HK-2 (cell line): ENCODE measurements around the gene ASXL2.
"Not testable (repeated sequence)": the region's sequence is repeated elsewhere in the genome, so short reads cannot be mapped to it uniquely, and the experiment has no call there.

Experiments used
- DNase-seq: peaks from one replicate; pipeline ENCODE4 v3.0.0-alpha.2; 2018; ENCODE audit not compliant: unreplicated experiment

Gene ASXL2

DNA sequence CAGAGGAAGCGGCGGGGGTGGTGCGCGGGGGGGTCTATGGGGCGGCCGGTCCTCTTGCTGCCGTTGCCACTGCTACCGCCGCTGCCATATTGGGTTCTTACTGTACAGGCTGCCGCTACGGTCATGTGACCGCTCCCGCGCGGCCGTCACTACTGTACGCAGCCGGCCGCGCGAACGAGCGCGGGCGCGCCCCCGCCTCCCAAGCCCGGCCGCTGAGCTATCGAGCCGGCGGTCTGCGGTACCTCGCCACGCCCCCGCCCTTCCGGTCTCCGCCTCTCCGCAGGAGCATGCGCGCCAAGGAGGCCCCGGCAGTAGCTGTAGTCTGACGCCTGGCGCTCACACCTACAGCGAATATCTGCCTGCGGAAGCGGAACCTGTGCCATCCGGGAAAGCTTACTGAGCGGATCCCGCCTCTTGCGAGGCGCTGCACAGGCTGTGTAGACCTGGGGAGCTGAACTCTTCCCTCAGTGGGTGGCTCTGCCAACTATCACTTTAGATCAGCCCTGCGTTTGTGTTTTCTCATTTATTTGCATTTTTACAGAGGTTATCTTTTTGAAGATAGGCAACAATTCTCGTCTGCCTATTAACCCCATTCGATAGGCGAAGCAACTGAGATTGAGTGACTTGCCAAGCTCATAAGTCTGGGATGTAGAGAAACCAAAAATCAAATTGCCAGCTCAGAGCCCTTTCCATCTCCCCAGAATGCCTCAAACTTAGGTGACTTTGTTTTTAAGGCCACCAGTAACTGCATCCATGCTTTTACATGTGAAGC is at the start of gene ASXL2:
Gene ASXL2 (minus strand): TSS at position 127 of the 772 bp plus-strand sequence. CDS start 265 bp downstream, outside the sequence.
- DNase-seq = peak; percentile 98

DNA sequence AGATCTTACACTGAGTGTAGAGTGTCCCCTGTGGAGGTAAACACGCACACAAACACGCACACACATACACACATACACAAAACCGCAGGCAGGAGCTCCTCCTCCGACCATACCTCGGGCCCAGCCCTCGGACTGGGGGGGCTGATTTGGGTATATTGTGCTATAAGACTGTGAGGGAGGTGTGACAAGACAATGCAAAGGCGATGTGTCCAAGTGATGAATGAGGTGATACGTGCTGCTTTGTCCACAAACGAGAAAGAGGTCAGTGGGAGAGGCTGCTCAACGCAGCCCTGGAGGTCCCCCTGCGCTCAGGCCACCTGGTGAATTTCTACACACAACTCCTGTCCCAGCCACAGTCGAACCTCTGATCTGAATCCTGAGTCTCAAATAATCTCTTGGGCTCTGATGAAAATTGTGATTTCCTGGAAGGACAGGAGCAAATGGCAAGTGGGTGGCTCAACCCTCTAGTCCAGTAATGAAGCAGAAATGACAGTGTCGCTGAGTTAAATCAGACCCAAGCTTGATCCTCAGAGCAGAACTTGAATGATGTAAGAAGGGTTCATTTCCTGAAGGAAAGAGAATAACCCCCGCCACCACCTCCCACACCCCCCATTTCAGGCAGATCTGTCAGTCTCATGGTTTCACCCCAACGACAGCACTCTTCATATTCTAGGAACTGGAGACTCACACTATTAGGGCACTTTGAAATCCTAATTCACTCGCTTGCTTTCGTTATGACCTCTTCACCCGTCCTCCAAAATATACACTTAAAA is 48.9 kb upstream of the ASXL2 start:
- no peak for DNase-seq

DNA sequence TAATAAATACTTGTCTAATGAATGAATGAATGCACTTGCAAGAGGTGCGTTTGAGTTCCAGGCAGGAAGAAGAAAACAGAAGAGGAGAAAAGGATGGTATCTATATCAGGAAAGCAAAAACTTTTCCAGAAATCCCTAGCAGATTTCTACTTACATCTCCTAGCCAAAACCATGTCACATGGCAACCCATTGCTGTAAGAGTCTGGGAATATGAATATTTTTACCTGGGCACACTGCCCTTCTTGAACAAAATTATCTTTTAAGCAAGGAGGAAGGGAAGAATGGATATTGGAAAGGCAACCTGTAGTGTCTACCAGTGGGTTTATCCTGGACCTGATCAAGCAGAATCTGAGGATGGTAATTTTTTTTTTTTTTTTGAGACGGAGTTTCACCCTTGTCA is 44.2 kb upstream of the ASXL2 start:
- DNase-seq = no peak

DNA sequence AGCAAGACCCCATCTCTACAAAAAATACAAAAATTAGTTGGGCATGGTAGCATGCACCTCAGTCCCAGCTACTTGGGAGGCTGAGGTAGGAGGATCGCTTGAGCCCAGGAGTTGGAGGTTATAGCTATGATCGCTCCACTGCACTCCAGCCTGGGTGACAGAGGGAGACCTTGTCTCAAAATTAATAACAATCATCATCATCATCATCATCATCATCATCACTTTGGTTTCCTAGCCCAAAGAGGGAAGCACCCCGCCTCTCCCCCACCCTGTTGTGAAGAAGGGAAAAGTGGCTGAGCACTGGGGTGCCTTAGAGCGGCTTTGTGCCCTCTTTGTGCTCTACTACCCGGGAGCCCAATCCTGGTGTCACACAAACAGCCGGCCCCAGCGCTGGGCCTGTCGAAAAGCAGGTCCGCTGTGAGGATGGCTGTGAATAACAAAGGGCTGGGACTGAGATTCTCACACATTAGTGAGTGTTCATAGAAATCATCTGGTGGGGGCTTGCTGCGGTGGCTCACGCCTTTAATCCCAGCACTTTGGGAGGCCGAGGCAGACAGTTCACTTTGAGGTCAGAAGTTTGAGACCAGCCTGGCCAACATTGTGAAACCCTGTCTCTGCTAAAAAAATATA is 42.6 kb upstream of the ASXL2 start:
- DNase-seq = no peak

DNA sequence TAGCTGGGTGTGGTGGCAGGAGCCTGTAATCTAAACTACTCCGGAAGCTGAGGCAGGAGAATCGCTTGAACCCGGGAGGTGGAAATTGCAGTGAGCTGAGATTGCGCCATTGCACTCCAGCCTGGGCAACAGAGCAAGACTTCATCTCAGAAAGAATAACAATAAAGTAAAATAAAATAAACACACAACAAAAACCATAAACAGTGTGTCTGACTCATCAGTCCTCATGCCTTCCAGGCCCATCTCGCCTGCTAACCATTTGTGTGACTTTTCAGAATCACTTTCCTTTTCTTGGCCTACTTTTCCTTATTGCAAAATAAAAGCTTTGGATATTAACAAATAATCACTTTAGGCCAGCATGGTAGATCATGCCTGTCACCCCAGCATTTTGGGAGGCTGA is 42.0 kb upstream of the ASXL2 start:
- DNase-seq = no peak

DNA sequence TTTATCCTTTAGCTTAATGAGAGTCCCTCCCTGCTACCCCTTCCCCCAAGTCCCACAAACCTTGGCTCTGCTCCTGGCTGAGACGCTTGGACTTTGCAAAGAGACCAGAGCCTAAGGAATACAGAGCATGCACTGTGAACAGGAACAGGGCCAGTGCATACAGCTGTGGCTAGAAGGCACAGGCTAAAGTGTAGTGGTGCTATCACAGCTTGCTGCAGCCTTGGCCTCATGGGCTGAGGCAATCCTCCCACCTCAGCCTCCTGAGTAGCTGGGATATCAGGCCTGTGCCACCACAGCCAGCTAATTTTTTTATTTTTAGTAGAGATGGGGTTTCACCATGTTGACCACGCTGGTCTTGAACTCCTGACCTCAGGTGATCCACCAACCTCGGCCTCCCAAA is 39.5 kb upstream of the ASXL2 start:
- no peak for DNase-seq

DNA sequence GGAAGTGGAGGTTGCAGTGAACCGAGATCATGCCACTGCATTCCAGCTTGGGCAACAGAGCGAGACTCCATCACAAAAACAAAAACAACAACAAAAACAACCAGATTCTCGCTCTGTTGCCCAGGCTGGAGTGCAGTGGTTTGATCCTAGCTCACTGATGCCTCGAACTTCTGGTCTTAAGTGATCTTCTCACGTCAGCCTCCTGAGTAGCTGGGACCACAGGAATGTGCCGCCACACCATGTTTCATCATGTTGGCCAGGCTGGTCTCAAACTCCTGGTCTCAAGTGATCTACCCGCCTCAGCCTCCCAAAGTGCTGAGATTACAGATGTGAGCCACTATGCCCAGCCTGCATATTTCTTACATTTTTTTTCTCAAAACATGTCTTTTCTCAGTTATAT is 39.1 kb upstream of the ASXL2 start:
- DNase-seq = not testable (repeated sequence)

DNA sequence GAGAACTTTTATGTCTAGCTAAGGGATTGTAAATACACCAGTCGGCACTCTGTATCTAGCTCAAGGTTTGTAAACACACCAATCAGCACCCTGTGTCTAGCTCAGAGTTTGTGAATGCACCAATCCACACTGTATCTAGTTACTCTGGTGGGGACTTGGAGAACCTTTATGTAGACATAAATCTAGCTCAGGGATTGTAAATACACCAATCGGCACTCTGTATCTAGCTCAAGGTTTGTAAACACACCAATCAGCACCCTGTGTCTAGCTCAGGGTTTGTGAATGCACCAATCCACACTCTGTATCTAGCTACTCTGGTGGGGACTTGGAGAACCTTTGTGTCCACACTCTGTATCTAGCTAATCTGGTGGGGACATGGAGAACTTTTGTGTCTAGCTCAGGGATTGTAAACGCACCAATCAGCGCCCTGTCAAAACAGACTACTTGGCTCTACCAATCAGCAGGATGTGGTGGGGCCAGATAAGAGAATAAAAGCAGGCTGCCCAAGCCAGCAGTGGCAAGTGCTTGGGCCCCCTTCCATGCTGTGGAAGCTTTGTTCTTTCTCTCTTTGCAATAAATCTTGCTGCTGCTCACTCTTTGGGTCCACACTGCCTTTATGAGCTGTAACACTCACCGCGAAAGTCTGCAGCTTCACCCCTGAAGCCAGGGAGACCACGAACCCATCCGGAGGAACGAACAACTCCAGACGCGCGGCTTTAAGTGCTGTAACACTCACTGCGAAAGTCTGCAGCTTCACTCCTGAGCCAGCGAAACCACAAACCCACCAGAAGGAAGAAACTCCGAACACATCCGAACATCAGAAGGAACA is 37.9 kb upstream of the ASXL2 start:
- not testable (repeated sequence) for DNase-seq

DNA sequence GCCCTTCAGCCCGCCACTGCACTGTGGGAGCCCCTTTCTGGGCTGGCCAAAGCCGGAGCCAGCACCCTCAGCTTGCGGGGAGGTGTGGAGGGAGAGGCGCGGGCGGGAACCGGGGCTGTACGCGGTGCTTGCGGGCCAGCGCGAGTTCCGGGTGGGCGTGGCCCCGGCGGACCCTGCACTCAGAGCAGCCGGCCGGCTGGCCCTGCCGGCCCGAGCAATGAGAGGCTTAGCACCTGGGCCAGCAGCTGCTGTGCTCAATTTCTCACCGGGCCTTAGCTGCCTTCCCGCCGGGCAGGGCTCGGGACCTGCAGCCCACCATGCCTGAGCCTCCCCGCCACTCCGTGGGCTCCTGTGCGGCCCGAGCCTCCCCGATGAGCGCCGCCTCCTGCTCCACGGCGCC is 37.1 kb upstream of the ASXL2 start:
- DNase-seq = not testable (repeated sequence)

DNA sequence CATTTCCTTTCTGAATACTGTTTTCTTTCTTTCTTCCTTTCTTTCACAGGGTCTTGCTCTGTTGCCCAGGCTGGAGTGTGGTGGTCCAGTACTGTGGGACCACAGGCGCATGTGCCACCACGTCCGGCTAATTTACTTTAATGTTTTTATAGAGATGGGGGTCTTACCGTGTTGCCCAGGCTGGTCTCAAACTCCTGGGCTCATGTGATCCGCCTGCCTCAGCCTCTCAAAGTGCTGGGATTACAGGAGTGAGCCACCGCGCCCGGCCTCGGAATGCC is 35.3 kb upstream of the ASXL2 start:
- not testable (repeated sequence) for DNase-seq

DNA sequence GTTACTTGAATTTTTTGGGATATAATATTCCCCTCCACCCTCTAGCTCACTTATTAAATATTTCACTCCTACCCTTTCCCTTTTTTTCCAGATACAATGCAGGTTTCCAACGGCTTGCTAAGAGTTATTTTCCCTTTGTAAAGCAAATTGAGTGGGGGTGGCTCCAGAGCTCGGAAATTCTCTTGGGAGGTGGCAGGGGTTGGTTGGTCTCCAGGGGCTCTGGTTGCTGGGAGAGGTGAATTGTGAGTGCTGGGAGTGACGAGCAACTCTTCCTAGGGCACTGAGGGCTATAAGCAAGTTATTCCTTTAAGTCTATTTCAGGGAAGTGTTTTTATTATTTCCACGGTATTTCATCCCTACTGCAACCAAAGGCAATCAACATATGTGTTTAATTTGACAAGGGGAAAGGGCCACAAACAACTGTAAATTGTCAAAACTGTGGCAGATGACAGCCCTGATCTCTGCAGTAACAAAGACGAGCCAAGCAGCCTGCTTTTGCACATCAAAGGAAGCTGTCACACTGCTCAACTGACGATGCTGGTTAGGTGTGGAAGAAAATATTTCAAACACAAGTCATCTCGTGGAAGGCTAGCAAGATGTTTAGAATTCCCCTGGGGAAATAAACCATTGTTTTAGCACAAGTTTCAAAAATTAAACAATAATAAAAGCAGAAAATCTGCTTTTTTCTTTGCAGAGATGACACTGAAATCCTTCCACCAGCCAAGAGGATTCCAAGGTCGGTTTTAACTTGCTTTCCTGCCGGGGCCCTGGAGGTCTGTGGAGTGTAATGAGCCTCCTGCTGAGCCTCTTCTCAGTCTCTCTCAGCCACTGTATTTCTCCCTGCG is 34.8 kb upstream of the ASXL2 start:
- no peak for DNase-seq

DNA sequence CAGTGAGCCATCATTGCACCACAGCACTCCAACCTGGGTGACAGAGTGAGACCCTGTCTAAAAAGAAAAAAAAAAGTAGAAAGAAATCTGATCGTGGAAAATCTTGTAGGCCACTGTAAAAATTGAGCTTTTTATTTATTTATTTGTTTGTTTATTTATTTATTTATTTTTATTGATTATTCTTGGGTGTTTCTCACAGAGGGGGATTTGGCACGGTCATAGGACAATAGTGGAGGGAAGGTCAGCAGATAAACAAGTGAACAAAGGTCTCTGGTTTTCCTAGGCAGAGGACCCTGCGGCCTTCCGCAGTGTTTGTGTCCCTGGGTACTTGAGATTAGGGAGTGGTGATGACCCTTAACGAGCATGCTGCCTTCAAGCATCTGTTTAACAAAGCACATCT is 31.3 kb upstream of the ASXL2 start:
- not testable (repeated sequence) for DNase-seq

DNA sequence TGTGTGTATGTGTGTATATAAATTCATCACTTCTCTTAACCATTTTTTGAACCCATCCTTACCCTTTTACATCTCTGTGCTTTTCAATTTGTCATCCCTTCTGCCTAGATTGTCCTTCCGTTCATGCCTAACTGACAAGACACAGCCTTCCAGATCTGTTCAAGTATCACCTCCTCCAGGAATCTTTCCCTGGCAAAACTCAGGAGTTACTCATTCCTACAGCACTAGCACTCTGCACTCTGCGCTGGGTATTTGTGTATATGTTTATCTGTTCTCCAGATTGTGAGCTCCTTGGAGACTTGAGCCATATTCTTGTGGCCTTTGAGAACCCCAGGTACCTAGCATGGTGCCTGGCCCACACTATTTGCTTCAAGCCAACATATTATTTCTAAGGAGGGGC is 26.8 kb upstream of the ASXL2 start:
- no peak for DNase-seq

DNA sequence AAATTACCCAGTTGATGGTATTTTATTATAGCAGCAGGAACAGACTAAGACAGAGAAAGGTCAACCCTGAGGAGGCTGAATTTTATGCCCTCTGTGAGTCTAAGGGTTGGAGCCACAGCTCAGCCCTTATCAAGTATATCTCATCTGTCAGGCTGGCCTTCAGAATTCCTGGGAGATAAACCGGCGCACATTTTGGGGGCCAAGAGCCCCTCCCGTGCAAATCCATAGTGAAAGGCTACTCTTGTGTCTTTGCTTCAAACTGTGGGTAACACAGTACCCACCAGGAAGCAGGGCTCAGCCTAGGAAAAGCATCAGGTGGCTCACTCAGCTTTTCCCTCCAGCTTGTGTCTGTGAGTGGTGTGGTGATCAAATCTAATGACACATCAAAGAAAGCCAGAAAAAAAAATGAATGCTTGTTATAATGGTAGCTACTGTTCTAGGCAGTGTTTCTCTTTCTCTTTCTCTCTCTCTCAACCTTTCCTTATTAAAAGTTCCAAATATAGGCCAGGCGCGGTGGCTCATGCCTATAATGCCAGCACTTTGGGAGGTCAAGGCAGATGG is 25.0 kb upstream of the ASXL2 start:
- DNase-seq = no peak

DNA sequence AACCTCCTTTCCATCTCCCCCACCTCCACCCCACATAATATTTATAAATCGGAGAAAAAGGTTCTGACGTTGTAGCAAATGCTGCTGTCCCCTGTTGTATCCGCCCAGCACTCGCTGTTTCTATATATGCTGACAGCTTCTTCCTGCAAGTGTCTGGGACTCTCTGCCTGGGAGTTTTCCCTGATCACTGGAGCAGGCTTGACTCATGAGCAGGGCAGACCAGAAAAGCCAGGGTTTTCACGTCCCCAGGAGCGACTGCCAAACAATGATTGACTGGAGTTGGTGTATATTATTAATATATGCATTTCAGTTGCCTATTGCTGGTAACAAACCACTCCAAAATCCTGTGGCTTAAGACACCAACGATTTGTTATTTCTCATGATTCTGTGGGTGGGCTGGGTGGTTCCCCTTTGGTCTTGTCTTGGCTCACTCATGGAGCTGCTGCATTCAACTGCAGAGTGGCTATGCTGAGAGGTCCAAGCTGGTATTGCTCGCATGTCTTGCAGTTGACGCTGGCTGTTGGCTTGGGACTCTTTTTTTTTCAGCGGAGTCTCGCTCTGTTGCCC is 21.2 kb upstream of the ASXL2 start:
- DNase-seq = no peak

DNA sequence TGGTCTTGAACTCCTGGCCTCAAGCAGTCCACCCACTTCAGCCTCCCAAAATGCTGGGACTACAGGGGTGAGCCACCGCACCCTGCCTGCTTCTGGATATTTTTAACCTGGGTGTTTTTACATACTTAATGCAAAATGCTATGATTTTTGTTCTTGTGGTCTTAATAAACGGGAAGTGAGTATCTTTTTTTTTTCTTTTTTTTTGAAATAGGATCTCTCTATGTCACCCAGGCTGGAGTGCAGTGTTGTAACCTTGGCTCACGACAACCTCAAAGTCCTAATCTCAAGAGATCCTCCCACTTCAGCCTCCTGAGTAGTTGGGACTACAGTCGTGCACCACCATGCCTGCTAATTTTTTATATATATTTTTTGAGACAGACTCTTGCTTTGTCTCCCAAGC is 19.2 kb upstream of the ASXL2 start:
- no peak for DNase-seq

DNA sequence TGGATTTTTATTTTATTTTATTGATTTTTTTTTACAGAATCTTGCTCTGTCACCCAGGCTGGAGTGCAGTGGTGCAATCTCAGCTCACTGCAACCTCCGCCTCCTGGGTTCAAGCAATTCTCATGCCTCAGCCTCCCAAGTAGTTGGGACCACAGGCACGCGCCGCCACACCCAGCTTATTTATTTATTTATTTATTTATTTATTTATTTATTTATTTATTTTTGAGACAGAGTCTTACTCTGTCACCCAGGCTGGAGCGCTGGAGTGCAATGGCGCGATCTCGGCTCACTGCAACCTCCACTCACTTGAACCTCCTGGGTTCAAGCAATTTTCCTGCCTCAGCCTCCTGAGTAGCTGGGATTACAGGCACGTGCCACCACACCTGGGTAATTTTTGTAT is 18.0 kb upstream of the ASXL2 start:
- DNase-seq = not testable (repeated sequence)

DNA sequence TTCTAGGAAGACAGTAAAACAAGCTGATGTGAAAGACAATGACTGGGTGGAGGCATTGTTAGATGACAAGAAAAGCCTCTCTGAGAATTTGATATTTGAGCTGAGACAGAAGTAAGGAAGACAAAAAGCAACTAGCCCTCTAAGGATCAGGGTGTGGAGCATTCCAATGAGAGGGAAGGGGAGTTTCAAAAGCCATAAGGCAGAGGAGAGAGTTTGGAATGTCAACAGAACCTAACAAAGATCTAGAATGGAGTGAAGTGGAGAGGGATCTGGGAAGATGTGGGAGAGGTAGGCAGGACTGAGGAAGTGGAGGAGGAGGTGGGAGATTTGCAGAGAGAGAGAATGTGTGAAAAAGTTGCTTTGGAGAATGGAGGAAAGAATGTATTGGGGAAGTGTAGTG is 17.3 kb upstream of the ASXL2 start:
- DNase-seq = no peak

DNA sequence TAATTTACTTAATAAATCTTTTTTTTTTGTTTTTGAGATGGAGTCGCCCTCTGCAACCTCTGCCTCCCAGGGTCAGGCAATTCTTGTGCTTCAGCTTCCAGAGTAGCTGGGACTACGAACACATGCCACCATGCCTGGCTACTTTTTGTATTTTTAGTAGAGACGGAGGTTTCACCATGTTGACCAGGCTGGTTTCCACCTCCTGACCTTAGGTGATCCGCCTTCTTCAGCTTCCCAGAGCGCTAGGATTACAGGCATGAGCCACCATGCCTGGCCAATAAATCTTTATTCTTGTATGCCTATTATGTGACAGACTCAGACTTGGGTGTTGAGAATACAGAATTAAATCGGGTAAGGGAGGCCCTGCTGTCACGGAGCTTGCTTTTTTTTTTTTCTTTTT is 16.7 kb upstream of the ASXL2 start:
- DNase-seq = no peak

DNA sequence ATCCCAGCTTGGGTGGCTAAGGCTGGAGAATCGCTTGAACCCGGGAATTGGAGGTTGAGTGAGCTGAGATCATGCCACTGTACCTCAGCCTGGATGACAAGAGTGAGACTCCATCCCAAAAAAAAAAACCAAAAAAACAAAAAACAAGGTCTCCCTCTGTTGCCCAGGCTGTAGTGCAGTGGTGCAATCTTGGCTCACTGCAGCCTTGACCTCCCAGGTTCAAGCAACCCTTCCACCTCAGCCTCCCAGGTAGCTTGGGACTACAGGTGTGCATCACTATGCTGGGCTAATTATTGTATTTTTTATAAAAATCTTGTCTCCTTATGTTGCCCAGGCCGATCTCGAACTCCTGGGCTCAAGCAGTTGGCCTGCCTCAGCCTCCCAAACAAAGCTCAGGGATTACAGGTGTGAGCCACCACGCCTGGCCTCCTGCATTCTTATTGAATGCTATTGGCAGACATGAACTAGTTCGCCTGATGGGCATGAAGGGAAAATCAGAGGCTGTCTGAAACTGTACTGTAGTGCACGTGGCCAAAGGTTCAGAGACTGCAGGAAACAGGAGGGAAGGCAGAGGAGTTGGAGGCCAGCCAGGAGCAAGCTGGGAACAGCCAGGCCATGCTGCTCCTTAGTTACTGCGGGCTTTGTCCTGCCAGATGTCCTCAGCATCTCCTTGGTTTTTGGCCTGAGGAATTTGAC is 16.0 kb upstream of the ASXL2 start:
- DNase-seq = no peak
